OCI-LY7 (cell line): ENCODE measurements around the gene ATP6V0A1.
A peak's percentile ranks its signal among the peaks of the same experiment; 100 is the strongest.

Experiments used
- CTCF ChIP-seq: fragments of 200-600 bp; sonication (generic); conservative IDR thresholded peaks from 2 replicates; pipeline ENCODE4 v1.5.1; 2014; ENCODE audit warnings: mild to moderate bottlenecking, antibody characterized with exemption, low read length, moderate library complexity, mixed read lengths
- EZH2phosphoT487 ChIP-seq: fragments of 200-600 bp; sonication (generic); IDR thresholded peaks from 2 replicates; pipeline ENCODE4 v1.6.1; 2018; ENCODE audit warnings: low read depth, borderline replicate concordance, mild to moderate bottlenecking, mixed run types, antibody characterized with exemption, low read length, moderate library complexity, mixed read lengths

GRCh38 chr17:42459256-42459800 is 650 bp downstream of the ATP6V0A1 start:
- peak; percentile 94 for TF ChIP-seq CTCF
- no peak for TF ChIP-seq EZH2phosphoT487
